Fibroblast of the aortic adventitia (primary cell): ENCODE results near the gene FGGY. TPM values are rescaled to one million over a fixed set of nuclear protein-coding genes. Genes with fewer than 3 reads are reported as not detected.

Source experiments
- DNase-seq: peaks from one replicate; pipeline ENCODE4 v3.0.0-alpha.2; 2010; ENCODE audit warnings: low read depth
- H3K4me3 ChIP-seq: 2 replicates; pipeline ENCODE4 v1.5.1; 2011; ENCODE audit warnings: low read depth, mild to moderate bottlenecking, control low read depth, low read length, moderate library complexity
- CTCF ChIP-seq: IDR thresholded peaks from 2 replicates; pipeline ENCODE4 v1.5.1; 2011; ENCODE audit warnings: mild to moderate bottlenecking, low read length, control low read depth, inconsistent platforms; ENCODE audit not compliant: insufficient read depth
- total RNA-seq: library from RNA; depleted of rRNA; stranded (reverse); fragments of >200 nt; gene quantifications from 2 replicates; pipeline ENCODE4 v1.2.3, GENCODE V29; 2012; ENCODE audit warnings: low replicate concordance

FGGY gene
- total RNA-seq, 1 donor = 17.5 TPM

GRCh38 chr1:59333626-59334277 is 36.9 kb downstream of the FGGY start:
- no peak for DNase-seq
- no peak for TF ChIP-seq CTCF
- no peak overlapping the region for H3K4me3 ChIP-seq

GRCh38 chr1:59340411-59341307 is 43.8 kb downstream of the FGGY start:
- H3K4me3 ChIP-seq = no peak overlapping the region

DNA sequence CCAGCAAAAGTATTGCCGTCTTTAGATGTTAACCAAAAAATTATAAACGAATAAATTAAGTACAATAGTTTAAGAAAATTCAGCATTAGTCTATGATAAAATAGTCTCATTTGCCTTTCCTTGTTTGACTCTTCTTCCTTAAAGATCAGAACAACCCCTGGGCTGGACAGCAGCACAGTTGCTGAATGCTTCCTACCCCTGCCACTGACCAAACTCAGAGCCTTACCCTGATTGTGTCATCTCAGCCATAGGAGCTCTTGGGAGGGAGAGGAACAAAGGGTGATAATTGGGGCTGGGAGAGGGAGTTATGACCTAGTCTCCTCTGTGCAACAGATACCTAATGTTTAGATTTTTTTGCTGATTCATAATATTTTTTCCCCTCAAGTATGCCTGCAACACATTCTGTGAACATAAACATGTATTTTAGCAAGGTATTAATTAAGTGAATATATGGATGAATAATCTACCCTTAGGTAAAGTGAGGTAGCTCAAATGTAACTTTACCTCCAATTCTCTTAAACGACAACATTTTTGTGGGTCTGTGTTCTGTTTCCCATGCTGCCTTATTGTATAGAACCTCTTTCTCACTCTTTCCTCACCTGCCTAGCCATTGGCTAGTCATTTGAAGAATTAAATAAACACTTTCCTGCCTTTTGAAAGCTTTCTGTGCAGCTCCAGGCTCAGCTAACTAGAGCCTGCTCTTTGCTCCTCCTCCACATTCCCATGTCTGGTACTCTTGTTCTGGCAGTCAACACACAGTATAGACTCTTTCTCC is 46.1 kb downstream of the FGGY start:
- DNase-seq = no peak
- H3K4me3 ChIP-seq = no peak overlapping the region
- TF ChIP-seq CTCF = no peak

More at GRCh38 chr1:59340411-59341307, 43.8 kb downstream of the FGGY start:
- DNase-seq = no peak
- TF ChIP-seq CTCF = no peak

DNA sequence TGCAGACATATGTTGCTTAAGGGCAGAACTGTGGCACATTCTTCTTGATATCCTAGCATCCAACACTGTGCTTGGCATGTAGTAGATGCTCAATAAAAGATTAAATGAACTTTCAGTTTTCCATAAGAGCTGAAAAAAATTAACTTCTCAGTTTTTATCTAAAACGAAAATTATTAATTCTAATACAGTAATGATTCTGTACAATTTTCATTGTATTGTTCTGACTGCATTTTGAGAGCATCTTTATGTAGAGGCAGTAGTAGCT is 46.6 kb downstream of the FGGY start:
- H3K4me3 ChIP-seq = no peak overlapping the region
- no peak for DNase-seq
- no peak for TF ChIP-seq CTCF

- no peak for TF ChIP-seq CTCF
- H3K4me3 ChIP-seq = no peak overlapping the region
- no peak for DNase-seq
Measured at GRCh38 chr1:59345221-59345620, 48.3 kb downstream of the FGGY start.

GRCh38 chr1:59346429-59346828 is 49.5 kb downstream of the FGGY start:
- no peak for DNase-seq
- no peak for TF ChIP-seq CTCF
- no peak overlapping the region for H3K4me3 ChIP-seq
